HUDEP-2 (cell line): ENCODE results near the gene FSCN2.

ENCODE experiments used
- DNase-seq, 76 experiments: peaks; one replicate each; lab custom pipeline; 2025; ENCODE audit not compliant: unreplicated experiment in 76 of 76; lab: John Stamatoyannopoulos, UW

The FSCN2 gene

GRCh38 chr17:81511804-81512561 lies 16.2 kb upstream of the FSCN2 start:
- DNase-seq: peak in 2 of 76 experiments; percentile 10 to 54

- peak in 72 of 76 experiments; percentile 25 to 90 (median 78) for DNase-seq
These were observed 15.4 kb upstream of the FSCN2 start, which contains the start of gene ACTG1 for GRCh38 chr17:81512562-81513371. Gene ACTG1 (minus strand): TSS chr17:81512799. CDS start chr17:81512354, 445 bp downstream.

DNA sequence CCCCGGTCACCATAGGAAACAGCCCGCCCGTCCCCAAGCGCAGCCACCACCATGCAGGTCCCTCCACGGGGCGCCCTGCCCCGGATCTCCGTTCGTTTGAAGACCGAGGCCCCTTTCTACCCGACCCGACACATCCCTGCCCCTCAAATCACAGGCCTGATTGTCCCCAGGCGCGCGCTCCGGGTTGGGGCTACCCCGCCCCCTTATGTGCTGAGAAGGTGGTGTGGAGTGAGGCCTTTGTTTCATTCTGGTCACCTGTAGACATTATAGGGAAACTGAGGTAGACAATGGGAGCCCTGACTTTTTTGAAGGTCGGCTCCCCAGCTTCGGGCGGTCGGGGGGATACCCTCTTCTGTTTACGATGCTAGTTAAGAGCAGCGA lies 14.8 kb upstream of the FSCN2 start:
- peak in 8 of 76 experiments; percentile 14 to 48 (median 21) for DNase-seq

GRCh38 chr17:81513753-81514488 lies 14.3 kb upstream of the FSCN2 start:
- peak in 6 of 76 experiments; percentile 13 to 48 (median 20) for DNase-seq

GRCh38 chr17:81514489-81514738 lies 13.8 kb upstream of the FSCN2 start:
- no peak for DNase-seq

DNA sequence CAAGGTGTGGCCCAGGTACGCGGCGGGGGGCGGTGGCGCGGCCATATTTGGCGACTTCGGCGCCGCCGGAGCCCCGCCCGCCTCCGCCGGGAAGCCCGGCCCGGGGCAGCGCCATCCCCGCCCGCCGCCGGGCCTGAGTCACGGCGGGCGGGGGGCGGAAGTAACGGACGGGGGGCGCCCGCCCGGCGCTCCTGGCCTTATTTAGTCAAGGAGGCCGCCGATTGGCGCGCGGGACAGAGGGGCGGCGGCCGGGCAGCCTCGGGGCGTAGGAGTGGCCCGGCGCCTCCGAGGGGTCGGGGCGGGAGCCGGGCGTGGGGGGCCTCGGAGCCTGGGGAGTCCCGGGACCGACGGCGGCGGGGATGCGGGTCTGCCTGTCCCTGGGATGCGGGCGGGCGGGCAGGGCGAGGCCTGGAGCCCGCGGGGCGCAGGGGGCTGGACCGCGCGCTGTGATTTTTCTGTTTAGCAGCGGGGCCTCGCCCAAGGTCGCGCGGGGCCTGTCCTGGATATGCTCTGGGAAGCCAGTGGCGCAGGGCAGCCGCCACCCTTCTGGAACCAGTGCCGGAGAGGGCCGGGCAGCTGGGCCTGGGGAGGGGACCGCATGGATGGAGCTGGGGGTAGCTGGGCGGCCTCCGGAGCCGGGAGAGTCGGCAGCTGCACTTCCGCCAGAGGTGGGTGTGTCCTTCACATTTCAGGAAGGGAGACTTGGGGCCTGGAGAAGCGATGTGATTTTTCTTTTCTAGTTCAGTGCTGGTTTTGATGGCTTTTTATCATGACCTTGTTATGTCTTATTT lies 13.2 kb upstream of the FSCN2 start:
- DNase-seq: no peak

GRCh38 chr17:81515530-81516041 lies 12.6 kb upstream of the FSCN2 start:
- DNase-seq: no peak

DNA sequence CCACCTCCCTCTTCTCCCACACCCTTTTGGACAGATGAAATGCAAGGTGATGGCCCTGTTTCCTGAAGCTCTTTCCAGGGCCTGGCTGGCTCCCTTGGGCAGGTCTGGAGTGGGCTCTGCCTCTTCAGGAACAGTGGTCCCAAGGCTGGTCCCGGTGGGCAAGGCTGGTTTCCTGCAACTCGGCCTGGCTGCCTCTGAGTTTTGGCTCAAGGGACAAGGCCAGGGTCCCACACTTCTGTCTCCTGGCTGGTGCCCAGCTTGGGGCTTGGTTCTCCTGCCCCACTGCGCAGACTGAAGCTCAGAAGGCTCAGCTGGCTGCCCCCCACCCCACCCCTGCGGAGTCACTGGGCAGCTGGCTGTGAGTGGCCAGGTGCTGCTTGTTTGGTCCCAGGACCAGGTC lies 11.7 kb upstream of the FSCN2 start:
- no peak for DNase-seq

DNA sequence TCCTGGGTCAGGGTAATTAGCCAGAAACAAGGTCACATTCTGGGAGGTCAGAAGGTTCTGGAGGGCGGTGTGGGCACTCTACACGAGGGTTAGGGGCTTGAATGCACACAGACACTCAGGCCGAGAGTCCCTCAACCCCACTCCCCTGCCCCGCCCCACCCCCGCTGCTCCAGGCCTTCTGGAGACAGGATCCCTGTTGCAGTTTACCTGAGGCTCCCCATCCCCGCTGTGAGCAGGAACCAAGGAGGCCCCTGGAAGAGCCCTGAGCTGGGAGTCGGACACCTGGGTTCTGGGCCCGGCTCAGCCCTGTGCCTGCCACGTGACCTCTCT lies 11.2 kb upstream of the FSCN2 start:
- no peak for DNase-seq

GRCh38 chr17:81517339-81518112 lies 10.7 kb upstream of the FSCN2 start:
- no peak for DNase-seq

GRCh38 chr17:81518113-81518784 lies 9.9 kb upstream of the FSCN2 start:
- DNase-seq: no peak

DNA sequence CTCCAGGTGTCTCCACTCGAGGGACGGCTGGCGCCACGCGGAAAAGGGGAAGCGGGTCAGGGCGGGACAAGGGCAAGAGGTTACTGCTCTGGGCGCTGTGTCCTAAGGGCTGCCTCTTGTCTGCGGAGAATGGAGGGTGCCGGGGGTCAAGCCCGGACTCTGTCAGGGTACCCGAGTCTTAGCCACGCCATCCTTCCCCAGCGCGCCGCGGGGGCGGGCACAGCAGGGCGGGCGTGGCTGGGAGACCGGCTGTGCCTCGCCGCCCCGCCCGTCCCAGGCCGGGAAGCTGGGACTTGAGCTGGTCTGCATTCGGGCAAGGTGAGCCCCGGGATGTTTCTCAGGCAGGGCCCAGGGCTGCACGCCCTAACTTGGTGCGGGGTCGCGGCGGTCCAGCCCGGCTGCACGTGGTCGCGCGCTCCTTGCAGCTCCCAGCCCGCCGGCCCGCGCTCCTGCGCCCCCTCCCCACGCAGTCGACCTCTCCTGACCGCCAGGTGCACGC lies 9.3 kb upstream of the FSCN2 start:
- no peak for DNase-seq

GRCh38 chr17:81519284-81520020 lies 8.7 kb upstream of the FSCN2 start:
- no peak for DNase-seq

- no peak for DNase-seq
These were observed 7.9 kb upstream of the FSCN2 start for GRCh38 chr17:81520021-81520901.

- peak in 6 of 76 experiments; percentile 7 to 39 (median 22) for DNase-seq
These were observed 5.4 kb upstream of the FSCN2 start for GRCh38 chr17:81522491-81523401.

- DNase-seq: peak in 1 of 76 experiments; percentile 9
These were observed 4.7 kb upstream of the FSCN2 start for GRCh38 chr17:81523402-81524038.
